HCT116 (cell line): ENCODE results near the gene SLC9A9. TPM values are rescaled to one million over a fixed set of nuclear protein-coding genes. Genes with fewer than 3 reads are reported as not detected.

Experiments
- ATAC-seq: fragments of 200-7000 bp; cut with Tn5 transposase; 2 replicates; pipeline ENCODE4 v1.9.1; 2020; ENCODE audit warnings: mild to moderate bottlenecking, moderate library complexity
- BruUV-seq: library from RNA; stranded (reverse); fragments of 400-500 nt; replicated peaks from 2 replicates; lab custom pipeline; 2021; lab: Mats Ljungman, UMichigan
- CTCF ChIA-PET: fragments of 300-600 bp; sonication (Branson Sonifier 250); formaldehyde crosslinking; loops from one replicate; lab custom pipeline; 2021; ENCODE audit warnings: antibody characterized with exemption; lab: Charles Lee
- POLR2A ChIA-PET: fragments of 300-600, 350-600 bp; sonication (Branson Sonifier 250); formaldehyde crosslinking; loops from one replicate; lab custom pipeline; 2021; ENCODE audit warnings: antibody characterized with exemption; lab: Charles Lee
- RAD21 ChIA-PET, 2 experiments: fragments of 300-600 bp; sonication (Branson Sonifier 250); formaldehyde crosslinking; loops; one replicate each; lab custom pipeline; 2023; ENCODE audit warnings: low total read pairs in 2 of 2; ENCODE audit not compliant: uncharacterized antibody in 2 of 2, unreplicated experiment in 2 of 2, low non-redundant PET in 1 of 2; lab: Charles Lee
- DNase-seq: peaks from one replicate; pipeline ENCODE4 v3.0.0-alpha.2; 2010; ENCODE audit warnings: low read depth, low spot score
- H2AFZ ChIP-seq: fragments of 200-600 bp; shearing (Covaris generic), sonication (generic); 2 replicates; pipeline ENCODE4 v1.6.1; 2017; ENCODE audit warnings: low read depth, mixed run types, mixed read lengths, antibody characterized with exemption, low read length; ENCODE audit not compliant: poor library complexity, severe bottlenecking
- H3K27ac ChIP-seq: 2 replicates; pipeline ENCODE4 v1.5.1; 2012; ENCODE audit warnings: low read depth, low read length
- H3K27me3 ChIP-seq: fragments of 200-600 bp; sonication (generic); 2 replicates; pipeline ENCODE4 v1.6.1; 2016; ENCODE audit warnings: mixed run types, low read length, mixed read lengths; ENCODE audit not compliant: insufficient read depth
- H3K36me3 ChIP-seq, 2 experiments: fragments of 200-500 bp in 1 of 2; fragments of 200-600 bp in 1 of 2; sonication (Bioruptor generic) in 1 of 2; sonication (generic) in 1 of 2; 2 replicates each; pipeline versions ENCODE4 v1.5.1 to v1.6.1; 2014 to 2016; ENCODE audit warnings: low read length in 2 of 2, inconsistent platforms in 1 of 2, mixed read lengths in 1 of 2, mixed run types in 1 of 2; ENCODE audit not compliant: insufficient read depth in 2 of 2, control insufficient read depth in 1 of 2
- H3K4me1 ChIP-seq, 2 experiments: fragments of 200-600 bp in 1 of 2; sonication (generic) in 1 of 2; 2 replicates each; pipeline versions ENCODE4 v1.5.1 to v1.6.1; 2012 to 2017; ENCODE audit warnings: low read length in 2 of 2, inconsistent platforms in 1 of 2, mild to moderate bottlenecking in 1 of 2, mixed read lengths in 1 of 2, mixed run types in 1 of 2, moderate library complexity in 1 of 2; ENCODE audit not compliant: insufficient read depth in 2 of 2, control insufficient read depth in 1 of 2
- H3K4me2 ChIP-seq: fragments of 200-600 bp; sonication (generic); 2 replicates; pipeline ENCODE4 v1.6.1; 2017; ENCODE audit warnings: mixed run types, low read length, mixed read lengths
- H3K4me3 ChIP-seq, 2 experiments: fragments of 200-600 bp in 1 of 2; sonication (generic) in 1 of 2; replicated peaks in 1 of 2; 2 replicates each; pipeline ENCODE4 v1.5.1; 2011 to 2016; ENCODE audit warnings: low read length in 2 of 2, control low read depth in 1 of 2, low read depth in 1 of 2, mild to moderate bottlenecking in 1 of 2, mixed read lengths in 1 of 2, mixed run types in 1 of 2
- H3K79me2 ChIP-seq: fragments of 200-600 bp; sonication (generic); 2 replicates; pipeline ENCODE4 v1.6.1; 2017; ENCODE audit warnings: mild to moderate bottlenecking, mixed run types, low read length, moderate library complexity, mixed read lengths; ENCODE audit not compliant: insufficient read depth
- H3K9ac ChIP-seq: fragments of 200-600 bp; sonication (generic); 2 replicates; pipeline ENCODE4 v1.6.1; 2016; ENCODE audit warnings: low read length, mixed read lengths
- H3K9me2 ChIP-seq: fragments of 200-600 bp; sonication (generic), shearing (Covaris generic); 2 replicates; pipeline ENCODE4 v1.6.1; 2017; ENCODE audit warnings: mixed run types, mild to moderate bottlenecking, moderate library complexity; ENCODE audit not compliant: insufficient read depth
- H3K9me3 ChIP-seq, 2 experiments: fragments of 200-500 bp in 1 of 2; fragments of 200-600 bp in 1 of 2; sonication (Bioruptor generic) in 1 of 2; sonication (generic) in 1 of 2; 2 replicates each; pipeline ENCODE4 v1.6.1; 2014 to 2017; ENCODE audit warnings: low read length in 2 of 2, mixed read lengths in 2 of 2, inconsistent platforms in 1 of 2, low read depth in 1 of 2, mild to moderate bottlenecking in 1 of 2, mixed run types in 1 of 2, moderate library complexity in 1 of 2; ENCODE audit not compliant: control insufficient read depth in 1 of 2, insufficient read depth in 1 of 2
- H4K20me1 ChIP-seq: fragments of 200-600 bp; sonication (generic), shearing (Covaris generic); 2 replicates; pipeline ENCODE4 v1.6.1; 2017; ENCODE audit warnings: mixed run types, mild to moderate bottlenecking, moderate library complexity; ENCODE audit not compliant: insufficient read depth
- CBX3 ChIP-seq: IDR thresholded peaks from 2 replicates; pipeline ENCODE4 v1.6.1; 2012; ENCODE audit warnings: low read depth
- ELF1 ChIP-seq: IDR thresholded peaks from 2 replicates; pipeline ENCODE4 v1.6.1; 2012; ENCODE audit warnings: low read depth, borderline replicate concordance
- EZH2phosphoT487 ChIP-seq: fragments of 200-600 bp; IDR thresholded peaks from 2 replicates; pipeline ENCODE4 v1.6.1; 2018; ENCODE audit warnings: antibody characterized with exemption, borderline replicate concordance
- POLR2A ChIP-seq: IDR thresholded peaks from 2 replicates; pipeline ENCODE4 v1.7.0; 2011; ENCODE audit warnings: borderline replicate concordance; ENCODE audit not compliant: insufficient read depth, insufficient read length; ENCODE audit errors: extremely low read depth
- POLR2AphosphoS5 ChIP-seq: IDR thresholded peaks from 2 replicates; pipeline ENCODE4 v1.6.1; 2011; ENCODE audit warnings: mild to moderate bottlenecking, low read depth, low read length, moderate library complexity
- REST ChIP-seq: IDR thresholded peaks from 2 replicates; pipeline ENCODE4 v1.6.1; 2012; ENCODE audit warnings: low read depth
- SRF ChIP-seq: IDR thresholded peaks from 2 replicates; pipeline ENCODE4 v1.6.1; 2012; ENCODE audit warnings: low read depth
- TCF7L2 ChIP-seq: IDR thresholded peaks from 2 replicates; pipeline ENCODE4 v1.7.0; 2011; ENCODE audit warnings: borderline replicate concordance, inconsistent platforms; ENCODE audit not compliant: insufficient read depth, insufficient read length; ENCODE audit errors: extremely low read depth
- ZBTB33 ChIP-seq: IDR thresholded peaks from 2 replicates; pipeline ENCODE4 v1.6.1; 2011; ENCODE audit warnings: mild to moderate bottlenecking, low read length, moderate library complexity; ENCODE audit not compliant: insufficient replicate concordance; ENCODE audit errors: extremely low read depth
- ZFX ChIP-seq: fragments of 450-650 bp; IDR thresholded peaks from 2 replicates; pipeline ENCODE4 v1.6.1; 2017
- ZNF274 ChIP-seq: fragments of 200-500 bp; sonication (Bioruptor generic); IDR thresholded peaks from 2 replicates; pipeline ENCODE4 v1.6.1; 2014; ENCODE audit warnings: mild to moderate bottlenecking, low read depth, low read length, inconsistent platforms
- intact Hi-C: fragments of 100-400 bp; cut with micrococcal nuclease; formaldehyde crosslinking; loops from 2 replicates; pipeline ENCODE4 v1.10.0; 2022
- total RNA-seq: library from RNA; stranded (reverse); gene quantifications from one replicate; pipeline ENCODE4 v1.2.1, GENCODE V29; 2021; ENCODE audit not compliant: unreplicated experiment

The SLC9A9 gene
- total RNA-seq, 1 experiment from 2014 or later: 0.20 TPM

GRCh38 chr3:143276592-143276991 is 571.7 kb downstream of the SLC9A9 start:
- intact Hi-C loops: no loop called here
- Histone ChIP-seq H3K79me2 (no peaks in the 10 kb centered on the region), H3K4me3 (no peak overlapping the region), H4K20me1 (no peaks in the 10 kb centered on the region), H2AFZ (no peak overlapping the region), H3K9me2 (no peaks in the 10 kb centered on the region), H3K27me3 (no peaks in the 10 kb centered on the region), H3K4me1 (no peaks in the 10 kb centered on the region), H3K9me3 (no peaks in the 10 kb centered on the region), H3K9ac (no peak overlapping the region), H3K4me2 (no peak overlapping the region), H3K36me3 (no peaks in the 10 kb centered on the region), H3K27ac (no peak overlapping the region)
- ATAC-seq (no peak), DNase-seq (no peak)
- ChIA-PET POLR2A (no interaction called here), RAD21 (no interaction called here), CTCF (no interaction called here)
- BruUV-seq: no TSS peak
- TF ChIP-seq ZFX (no peak), POLR2AphosphoS5 (no peak), REST (no peak), ELF1 (no peak), EZH2phosphoT487 (no peak), ZBTB33 (no peak), SRF (no peak), POLR2A (no peak), ZNF274 (no peak), CBX3 (no peak), TCF7L2 (no peak)
